IPS-18a (cell line): ENCODE data around the gene HSD17B13.
"Not testable (repeated sequence)": the region's sequence is repeated elsewhere in the genome, so short reads cannot be mapped to it uniquely, and the experiment has no call there.

Experiments
- H3K27ac ChIP-seq: one replicate; pipeline ENCODE4 v1.5.1; 2013; ENCODE audit warnings: low read length
- H3K27me3 ChIP-seq: one replicate; pipeline ENCODE4 v1.6.1; 2013; ENCODE audit warnings: mild to moderate bottlenecking, low read length; ENCODE audit not compliant: control insufficient read depth, insufficient read depth
- H3K36me3 ChIP-seq: one replicate; pipeline ENCODE4 v1.6.1; 2013; ENCODE audit warnings: low read depth, low read length; ENCODE audit not compliant: control insufficient read depth
- H3K4me1 ChIP-seq: one replicate; pipeline ENCODE4 v1.6.1; 2013; ENCODE audit warnings: low read depth, low read length; ENCODE audit not compliant: control insufficient read depth
- H3K4me3 ChIP-seq: one replicate; pipeline ENCODE4 v1.5.1; 2013; ENCODE audit warnings: low read length
- H3K9ac ChIP-seq: one replicate; pipeline ENCODE4 v1.6.1; 2013; ENCODE audit warnings: mild to moderate bottlenecking, low read length, moderate library complexity
- H3K9me3 ChIP-seq: one replicate; pipeline ENCODE4 v1.6.1; 2013; ENCODE audit warnings: low read depth, low read length; ENCODE audit not compliant: control insufficient read depth

The HSD17B13 gene

DNA sequence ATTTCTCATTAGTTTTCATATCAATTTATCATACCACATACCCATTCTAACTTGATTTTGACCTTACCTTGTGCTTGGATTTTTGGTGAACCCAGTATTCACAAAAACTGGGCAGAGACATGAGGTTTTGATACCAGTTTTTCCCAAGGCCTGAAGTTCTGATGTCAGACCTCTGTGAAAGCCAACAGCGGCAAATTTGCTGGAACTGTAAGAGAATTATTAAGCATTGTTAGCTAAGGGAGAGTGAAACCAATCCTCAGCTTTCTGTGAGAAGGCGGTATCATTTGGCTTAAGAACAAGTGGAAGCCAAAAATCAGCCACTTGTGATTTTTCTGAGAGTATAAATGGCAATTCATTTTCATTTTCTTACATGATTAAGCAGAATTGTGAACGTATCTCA is 8.9 kb downstream of the HSD17B13 start:
- no peak overlapping the region for H3K27ac ChIP-seq
- H3K9ac ChIP-seq, result no peak overlapping the region
- H3K9me3 ChIP-seq, result no peaks in the 10 kb centered on the region
- no peak overlapping the region for H3K4me3 ChIP-seq
- no peaks in the 10 kb centered on the region for H3K4me1 ChIP-seq
- H3K36me3 ChIP-seq, result no peaks in the 10 kb centered on the region
- H3K27me3 ChIP-seq, result no peaks in the 10 kb centered on the region

DNA sequence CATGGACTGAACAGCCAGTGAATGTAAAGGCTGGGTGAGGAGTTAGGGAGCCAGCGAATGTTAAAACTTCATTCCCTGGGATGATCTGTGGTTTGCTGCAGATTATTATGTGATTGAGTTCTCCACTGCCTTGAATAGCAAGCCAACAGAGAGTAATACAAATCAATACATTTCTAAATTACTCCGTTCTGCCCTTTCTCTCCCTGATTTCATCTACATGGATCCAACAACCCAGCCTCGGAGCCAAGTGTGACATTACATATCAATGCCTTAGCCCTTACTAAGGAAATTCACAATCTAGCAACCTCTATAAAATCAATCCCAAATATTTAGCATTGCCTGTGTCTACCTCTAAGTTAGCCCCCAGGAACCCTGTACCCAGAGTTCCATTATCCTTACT is 11.0 kb downstream of the HSD17B13 start:
- H3K4me3 ChIP-seq, result no peak overlapping the region
- H3K9ac ChIP-seq, result no peak overlapping the region
- no peaks in the 10 kb centered on the region for H3K36me3 ChIP-seq
- H3K27ac ChIP-seq, result no peak overlapping the region
- no peaks in the 10 kb centered on the region for H3K9me3 ChIP-seq
- H3K27me3 ChIP-seq, result no peaks in the 10 kb centered on the region
- H3K4me1 ChIP-seq, result no peaks in the 10 kb centered on the region

DNA sequence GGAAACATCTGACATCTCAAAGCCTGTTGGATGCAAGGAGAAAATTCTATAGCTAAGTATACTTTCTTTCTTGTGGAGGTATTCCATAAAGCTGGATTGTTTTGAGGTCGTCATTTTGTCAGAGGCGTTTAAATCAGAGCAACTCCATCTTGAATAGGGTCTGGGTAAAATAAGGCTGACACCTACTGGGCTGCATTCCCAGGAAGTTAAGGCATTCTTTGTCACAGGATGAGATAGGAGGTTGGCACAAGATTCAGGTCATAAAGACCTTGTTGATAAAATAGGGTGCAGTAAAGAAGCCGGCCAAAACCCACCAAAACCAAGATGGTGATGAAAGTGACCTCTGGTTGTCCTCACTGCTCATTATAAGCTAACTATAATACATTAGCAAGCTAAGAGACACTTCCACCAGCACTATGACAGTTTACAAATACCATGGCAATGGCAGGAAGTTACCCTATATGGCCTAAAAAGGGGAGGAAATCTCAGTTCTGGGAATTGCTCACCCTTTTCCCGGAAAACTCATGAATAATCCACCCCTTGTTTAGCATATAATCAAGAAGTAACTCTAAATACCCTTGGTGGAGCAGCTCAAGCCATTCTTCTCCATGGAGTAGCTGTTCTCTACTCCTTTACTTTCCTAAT is 11.9 kb downstream of the HSD17B13 start:
- no peak overlapping the region for H3K4me3 ChIP-seq

DNA sequence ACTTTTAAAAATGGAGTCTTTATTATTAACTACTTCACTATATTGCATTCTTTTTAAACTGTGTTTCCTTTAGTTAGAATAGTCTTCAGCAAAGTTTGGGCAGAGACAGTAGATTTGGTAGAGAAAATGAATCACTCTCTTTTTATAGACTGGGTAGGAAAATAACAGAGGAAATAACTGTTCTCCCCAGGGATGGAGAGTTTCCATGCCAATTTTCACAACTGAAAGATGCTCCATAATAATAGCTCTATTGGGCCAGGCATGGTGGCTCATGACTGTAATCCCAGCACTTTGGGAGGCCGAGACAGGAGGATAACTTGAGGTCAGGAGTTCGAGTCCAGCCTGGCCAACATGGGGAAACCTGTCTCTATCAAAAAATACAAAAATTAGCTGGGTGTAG is 13.1 kb downstream of the HSD17B13 start:
- H3K9ac ChIP-seq, result no peak overlapping the region
- H3K4me3 ChIP-seq, result no peak overlapping the region
- H3K27me3 ChIP-seq, result no peaks in the 10 kb centered on the region
- H3K4me1 ChIP-seq, result no peaks in the 10 kb centered on the region
- no peaks in the 10 kb centered on the region for H3K36me3 ChIP-seq
- H3K27ac ChIP-seq, result no peak overlapping the region
- H3K9me3 ChIP-seq, result no peaks in the 10 kb centered on the region

More for the DNA sequence above, 11.9 kb downstream of the HSD17B13 start:
- Histone ChIP-seq H3K36me3 (no peaks in the 10 kb centered on the region), H3K9me3 (no peaks in the 10 kb centered on the region), H3K27me3 (no peaks in the 10 kb centered on the region), H3K4me1 (no peaks in the 10 kb centered on the region), H3K9ac (no peak overlapping the region), H3K27ac (no peak overlapping the region)

DNA sequence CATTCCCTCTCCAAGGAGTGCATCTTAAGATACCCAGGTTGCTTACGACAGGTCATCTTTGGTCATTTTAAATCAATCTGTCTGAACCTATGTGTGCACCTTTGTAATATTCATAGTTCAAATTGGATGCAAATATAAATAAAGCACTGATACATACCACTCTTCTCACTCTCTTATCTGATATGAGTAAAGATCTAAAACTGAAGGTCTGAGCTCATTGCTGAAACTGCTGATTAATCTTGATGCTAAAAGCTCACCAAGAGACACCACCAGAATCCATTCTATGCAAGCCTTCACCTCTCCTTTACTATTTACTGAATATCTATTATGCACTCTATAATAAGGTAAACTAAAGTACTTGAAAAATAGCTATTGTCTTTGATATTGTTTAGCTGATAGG is 16.6 kb downstream of the HSD17B13 start:
- H3K27ac ChIP-seq, result no peak overlapping the region
- no peaks in the 10 kb centered on the region for H3K4me1 ChIP-seq
- no peak overlapping the region for H3K4me3 ChIP-seq
- no peaks in the 10 kb centered on the region for H3K9me3 ChIP-seq
- no peaks in the 10 kb centered on the region for H3K27me3 ChIP-seq
- no peaks in the 10 kb centered on the region for H3K36me3 ChIP-seq
- no peak overlapping the region for H3K9ac ChIP-seq

DNA sequence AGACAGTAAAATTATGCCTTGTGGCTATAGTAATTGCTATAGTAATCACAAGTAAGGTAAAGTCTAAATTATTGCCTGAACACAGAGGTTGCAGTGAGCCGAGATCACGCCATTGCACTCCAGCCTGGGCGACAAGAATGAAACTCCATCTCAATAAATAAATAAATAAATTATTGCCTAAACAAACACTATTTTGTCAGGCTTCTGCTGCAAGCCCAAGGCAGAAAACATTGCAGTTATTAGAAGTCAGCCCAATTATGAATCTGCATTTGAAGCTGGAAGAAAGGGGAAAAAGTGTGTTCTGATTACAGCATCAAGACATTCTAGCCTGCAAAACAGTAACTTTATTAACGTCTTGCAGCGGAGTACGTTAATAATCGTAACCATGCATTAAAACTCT is 17.1 kb downstream of the HSD17B13 start:
- Histone ChIP-seq H3K9ac (no peak overlapping the region), H3K27ac (no peak overlapping the region), H3K27me3 (no peaks in the 10 kb centered on the region), H3K4me3 (no peak overlapping the region), H3K9me3 (no peaks in the 10 kb centered on the region), H3K36me3 (no peaks in the 10 kb centered on the region), H3K4me1 (no peaks in the 10 kb centered on the region)

DNA sequence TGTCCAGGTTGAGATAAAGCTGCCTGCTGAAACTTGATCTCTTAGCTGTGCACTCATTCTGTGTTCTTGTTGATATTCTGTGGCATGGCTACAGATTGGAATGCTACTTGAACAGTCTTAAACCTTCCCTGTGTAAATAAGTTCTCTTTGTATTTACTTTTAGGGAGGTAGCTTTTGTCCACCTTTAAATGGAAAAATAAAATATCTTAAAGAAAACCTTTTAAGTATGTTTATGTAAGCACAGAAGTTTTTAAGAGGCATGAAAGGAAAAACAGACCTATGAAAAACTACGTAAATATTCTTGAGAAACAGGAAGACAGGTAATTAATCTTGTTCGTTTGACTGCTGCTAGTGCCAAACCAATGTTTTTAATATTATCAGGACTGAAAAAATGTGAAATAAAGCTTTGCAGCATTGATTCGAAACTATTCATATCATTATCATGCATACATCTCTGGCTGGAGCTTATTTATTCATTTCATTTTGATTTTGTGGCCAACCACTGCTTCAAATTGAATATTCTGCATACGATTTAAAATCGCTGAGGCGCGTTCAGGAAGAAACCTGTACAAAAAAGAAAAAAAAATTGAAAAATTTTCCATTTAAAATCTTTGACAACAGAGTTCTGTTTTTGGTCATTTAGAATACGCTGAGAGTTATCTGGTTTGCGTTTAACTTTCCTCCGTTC is 17.8 kb downstream of the HSD17B13 start:
- Histone ChIP-seq H3K4me3 (no peak overlapping the region), H3K27ac (no peak overlapping the region), H3K4me1 (no peaks in the 10 kb centered on the region), H3K9ac (no peak overlapping the region), H3K9me3 (no peaks in the 10 kb centered on the region), H3K36me3 (no peaks in the 10 kb centered on the region), H3K27me3 (no peaks in the 10 kb centered on the region)

DNA sequence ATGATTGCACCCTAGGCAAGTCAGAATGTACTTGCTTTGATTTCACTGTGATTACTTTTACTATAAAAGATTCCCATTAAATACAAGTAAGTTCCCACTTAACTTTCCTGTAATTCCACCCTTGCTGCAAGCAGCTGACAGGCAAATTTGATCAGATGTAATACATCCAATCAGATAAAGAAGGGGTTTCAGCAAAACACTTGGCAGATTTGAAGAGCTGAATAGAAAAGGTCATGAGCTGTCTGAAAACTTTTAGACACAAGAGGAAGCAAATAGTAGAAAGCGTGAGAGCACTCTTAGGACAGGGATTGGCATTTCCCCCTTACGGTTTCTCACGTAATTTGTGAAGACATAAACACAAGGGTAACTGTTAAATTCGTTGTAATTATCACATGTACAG is 22.8 kb downstream of the HSD17B13 start:
- no peak overlapping the region for H3K4me3 ChIP-seq
- H3K4me1 ChIP-seq, result no peaks in the 10 kb centered on the region
- no peak overlapping the region for H3K9ac ChIP-seq
- H3K27me3 ChIP-seq, result no peaks in the 10 kb centered on the region
- H3K27ac ChIP-seq, result no peak overlapping the region
- H3K9me3 ChIP-seq, result no peaks in the 10 kb centered on the region
- no peaks in the 10 kb centered on the region for H3K36me3 ChIP-seq

DNA sequence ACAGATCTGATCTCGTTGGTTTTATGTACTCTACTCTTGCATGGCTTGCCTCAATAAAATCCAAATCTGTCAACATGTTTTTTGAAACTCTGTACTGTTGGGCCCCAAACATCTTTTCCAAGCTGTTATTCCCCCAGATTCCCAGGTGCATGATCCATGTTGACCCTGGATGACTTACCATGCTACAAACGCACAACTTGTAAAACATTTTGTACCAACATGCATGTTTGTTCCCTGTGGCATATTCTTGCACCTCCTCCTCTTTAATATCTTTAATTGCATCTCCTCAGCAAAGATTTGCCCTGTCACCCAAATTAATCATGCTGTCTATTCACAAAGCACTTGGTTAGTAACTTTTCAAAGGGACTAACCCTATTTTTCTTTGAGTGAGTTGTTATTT is 24.3 kb downstream of the HSD17B13 start:
- H3K9me3 ChIP-seq, result no peaks in the 10 kb centered on the region
- H3K27ac ChIP-seq, result no peak overlapping the region
- H3K4me1 ChIP-seq, result no peaks in the 10 kb centered on the region
- no peaks in the 10 kb centered on the region for H3K36me3 ChIP-seq
- no peak overlapping the region for H3K4me3 ChIP-seq
- no peaks in the 10 kb centered on the region for H3K27me3 ChIP-seq
- no peak overlapping the region for H3K9ac ChIP-seq

DNA sequence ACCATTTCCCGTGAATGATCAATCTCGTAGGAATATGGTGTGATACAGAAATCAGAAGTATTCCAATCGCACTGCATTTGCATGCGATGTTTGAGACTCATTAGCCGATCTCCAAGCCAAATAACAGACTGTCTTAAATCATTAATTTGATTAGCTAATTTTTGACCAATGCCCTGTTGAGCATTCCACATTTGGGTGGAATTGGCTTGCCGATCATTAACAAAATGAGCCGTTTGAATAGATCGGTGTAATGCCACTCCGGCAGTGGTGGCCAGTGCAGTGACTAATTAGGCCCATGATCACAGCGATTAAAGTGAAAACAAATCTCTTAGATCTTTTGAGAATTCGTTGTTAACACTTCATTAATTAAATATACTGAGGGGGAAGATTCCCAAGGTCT is 27.8 kb downstream of the HSD17B13 start:
- not testable (repeated sequence) for H3K9ac ChIP-seq, H3K27me3 ChIP-seq

DNA sequence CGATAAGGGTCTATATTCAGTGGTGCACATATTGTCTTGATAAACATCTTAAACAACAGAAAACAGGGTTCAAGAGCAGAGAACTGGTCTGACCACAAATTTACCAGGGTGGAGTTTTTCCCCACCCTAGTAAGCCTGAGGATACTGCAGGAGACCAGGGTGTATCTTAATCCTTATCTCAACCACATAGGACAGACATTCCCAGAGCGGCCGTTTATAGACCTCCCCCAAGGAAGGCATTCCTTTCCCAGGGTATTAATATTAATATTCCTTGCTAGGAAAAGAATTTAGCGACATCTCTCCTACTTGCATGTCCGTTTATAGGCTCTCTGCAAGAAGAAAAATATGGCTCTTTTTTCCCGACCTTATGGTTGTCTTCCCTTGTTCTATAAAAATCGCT is 28.8 kb downstream of the HSD17B13 start:
- H3K4me1 ChIP-seq, H3K4me3 ChIP-seq, H3K36me3 ChIP-seq, H3K9me3 ChIP-seq, H3K9ac ChIP-seq, H3K27ac ChIP-seq, H3K27me3 ChIP-seq: not testable (repeated sequence)

More for the DNA sequence above, 27.8 kb downstream of the HSD17B13 start:
- not testable (repeated sequence) for H3K36me3 ChIP-seq, H3K27ac ChIP-seq, H3K4me1 ChIP-seq, H3K9me3 ChIP-seq, H3K4me3 ChIP-seq

DNA sequence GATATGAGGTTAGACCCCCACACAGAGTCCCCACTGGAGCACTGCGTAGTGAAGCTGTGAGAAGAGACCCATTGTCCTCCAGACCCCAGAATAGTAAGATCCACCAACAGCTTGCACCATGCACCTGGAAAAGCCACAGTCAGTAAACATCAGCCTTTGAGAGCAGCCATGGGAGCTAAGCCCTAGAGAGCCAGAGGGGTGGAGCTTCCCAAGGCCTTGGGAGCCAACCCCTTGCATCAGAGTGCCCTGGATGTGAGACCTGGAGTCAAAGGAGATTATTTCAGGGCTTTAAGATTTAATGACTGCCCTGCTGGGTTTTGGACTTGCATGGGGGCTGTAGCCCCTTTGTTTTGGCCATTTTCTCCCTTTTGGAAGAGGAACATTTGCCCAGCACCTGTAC is 35.7 kb downstream of the HSD17B13 start:
- Histone ChIP-seq H3K4me1 (no peaks in the 10 kb centered on the region), H3K27me3 (no peaks in the 10 kb centered on the region), H3K27ac (no peak overlapping the region), H3K9me3 (peaks cover 12% of the 10 kb centered on the region), H3K9ac (no peak overlapping the region), H3K36me3 (no peaks in the 10 kb centered on the region), H3K4me3 (no peak overlapping the region)
